DND-41 (cell line): Measurements from ENCODE around the gene ATP2C1.

Experiments used
- ATAC-seq: fragments of 200-7000 bp; cut with Tn5 transposase; 3 replicates; pipeline ENCODE4 v1.9.1; 2021; ENCODE audit warnings: low read depth; ENCODE audit not compliant: insufficient read depth
- DNase-seq: peaks from one replicate; pipeline ENCODE4 v3.0.0-alpha.2; 2020
- H2AFZ ChIP-seq: 2 replicates; pipeline ENCODE4 v1.6.0; 2012; ENCODE audit warnings: low read depth, low read length
- H3K27ac ChIP-seq: 2 replicates; pipeline ENCODE4 v1.5.1; 2012; ENCODE audit warnings: low read length, inconsistent platforms
- H3K27me3 ChIP-seq: fragments of 200-600 bp; sonication (generic); 2 replicates; pipeline ENCODE4 v1.6.0; 2012; ENCODE audit warnings: low read length, mild to moderate bottlenecking, inconsistent platforms; ENCODE audit not compliant: insufficient read depth, poor library complexity
- H3K36me3 ChIP-seq: 2 replicates; pipeline ENCODE4 v1.5.1; 2012; ENCODE audit warnings: low read length, inconsistent platforms; ENCODE audit not compliant: insufficient read depth
- H3K4me1 ChIP-seq: 2 replicates; pipeline ENCODE4 v1.5.1; 2012; ENCODE audit warnings: mild to moderate bottlenecking, low read length; ENCODE audit not compliant: insufficient read depth
- H3K4me2 ChIP-seq: 2 replicates; pipeline ENCODE4 v1.6.0; 2012; ENCODE audit warnings: mild to moderate bottlenecking, moderate library complexity, low read length, inconsistent platforms; ENCODE audit not compliant: insufficient read depth
- H3K4me3 ChIP-seq, 2 experiments: fragments of 200-600 bp in 1 of 2; shearing (Covaris generic) in 1 of 2; 2 replicates each; pipeline ENCODE4 v1.5.1; 2012 to 2016; ENCODE audit warnings: inconsistent platforms in 2 of 2, low read length in 2 of 2, mild to moderate bottlenecking in 2 of 2, low read depth in 1 of 2, moderate library complexity in 1 of 2
- H3K79me2 ChIP-seq: 2 replicates; pipeline ENCODE4 v1.6.0; 2012; ENCODE audit warnings: low read length, inconsistent platforms; ENCODE audit not compliant: insufficient read depth
- H3K9ac ChIP-seq: 2 replicates; pipeline ENCODE4 v1.6.0; 2012; ENCODE audit warnings: low read depth, mild to moderate bottlenecking, inconsistent platforms, low read length, moderate library complexity
- H3K9me3 ChIP-seq: 2 replicates; pipeline ENCODE4 v1.5.1; 2012; ENCODE audit warnings: low read length, moderate library complexity, mild to moderate bottlenecking, inconsistent platforms; ENCODE audit not compliant: insufficient read depth, severe bottlenecking
- H4K20me1 ChIP-seq: 2 replicates; pipeline ENCODE4 v1.6.0; 2012; ENCODE audit warnings: low read length; ENCODE audit not compliant: insufficient read depth
- EZH2 ChIP-seq: IDR thresholded peaks from 3 replicates; pipeline ENCODE4 v1.6.1; 2012; ENCODE audit warnings: borderline replicate concordance, low read depth, mild to moderate bottlenecking, moderate library complexity, low read length, inconsistent platforms; ENCODE audit not compliant: severe bottlenecking
- TF ChIP-seq, protein P1 (sequence below): IDR thresholded peaks from 2 replicates; pipeline ENCODE4 v1.5.1; 2012; ENCODE audit warnings: borderline replicate concordance, low read length, moderate library complexity, mild to moderate bottlenecking; ENCODE audit not compliant: poor library complexity, severe bottlenecking; ENCODE audit errors: extremely low read depth

ATP2C1 gene

GRCh38 chr3:131007256-131007655, 113.4 kb downstream of the ATP2C1 start:
- ATAC-seq: no peak

GRCh38 chr3:131007782-131008181, 113.9 kb downstream of the ATP2C1 start:
- Histone ChIP-seq H3K9ac (no peak overlapping the region), H3K9me3 (no peaks in the 10 kb centered on the region), H3K27me3 (no peaks in the 10 kb centered on the region), H4K20me1 (no peaks in the 10 kb centered on the region), H2AFZ (no peak overlapping the region), H3K4me2 (no peak overlapping the region), H3K36me3 (peaks cover 68% of the 10 kb centered on the region), H3K27ac (no peak overlapping the region), H3K79me2 (no peaks in the 10 kb centered on the region), H3K4me3 (no peak overlapping the region), H3K4me1 (no peaks in the 10 kb centered on the region)
- ATAC-seq (no peak), DNase-seq (no peak)
- TF ChIP-seq EZH2: no peak
- TF ChIP-seq, protein P1, sequence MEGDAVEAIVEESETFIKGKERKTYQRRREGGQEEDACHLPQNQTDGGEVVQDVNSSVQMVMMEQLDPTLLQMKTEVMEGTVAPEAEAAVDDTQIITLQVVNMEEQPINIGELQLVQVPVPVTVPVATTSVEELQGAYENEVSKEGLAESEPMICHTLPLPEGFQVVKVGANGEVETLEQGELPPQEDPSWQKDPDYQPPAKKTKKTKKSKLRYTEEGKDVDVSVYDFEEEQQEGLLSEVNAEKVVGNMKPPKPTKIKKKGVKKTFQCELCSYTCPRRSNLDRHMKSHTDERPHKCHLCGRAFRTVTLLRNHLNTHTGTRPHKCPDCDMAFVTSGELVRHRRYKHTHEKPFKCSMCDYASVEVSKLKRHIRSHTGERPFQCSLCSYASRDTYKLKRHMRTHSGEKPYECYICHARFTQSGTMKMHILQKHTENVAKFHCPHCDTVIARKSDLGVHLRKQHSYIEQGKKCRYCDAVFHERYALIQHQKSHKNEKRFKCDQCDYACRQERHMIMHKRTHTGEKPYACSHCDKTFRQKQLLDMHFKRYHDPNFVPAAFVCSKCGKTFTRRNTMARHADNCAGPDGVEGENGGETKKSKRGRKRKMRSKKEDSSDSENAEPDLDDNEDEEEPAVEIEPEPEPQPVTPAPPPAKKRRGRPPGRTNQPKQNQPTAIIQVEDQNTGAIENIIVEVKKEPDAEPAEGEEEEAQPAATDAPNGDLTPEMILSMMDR: no peak

More at GRCh38 chr3:131007256-131007655, 113.4 kb downstream of the ATP2C1 start:
- no peaks in the 10 kb centered on the region for H3K79me2 ChIP-seq
- H4K20me1 ChIP-seq: no peaks in the 10 kb centered on the region
- DNase-seq: no peak
- no peak overlapping the region for H3K4me3 ChIP-seq
- no peak overlapping the region for H2AFZ ChIP-seq
- no peaks in the 10 kb centered on the region for H3K27me3 ChIP-seq
- H3K9me3 ChIP-seq: no peaks in the 10 kb centered on the region
- H3K36me3 ChIP-seq: peaks cover 69% of the 10 kb centered on the region
- H3K4me1 ChIP-seq: no peaks in the 10 kb centered on the region
- H3K9ac ChIP-seq: no peak overlapping the region
- H3K4me2 ChIP-seq: no peak overlapping the region
- H3K27ac ChIP-seq: no peak overlapping the region
- TF ChIP-seq, protein P1: no peak
- no peak for TF ChIP-seq EZH2

DNA sequence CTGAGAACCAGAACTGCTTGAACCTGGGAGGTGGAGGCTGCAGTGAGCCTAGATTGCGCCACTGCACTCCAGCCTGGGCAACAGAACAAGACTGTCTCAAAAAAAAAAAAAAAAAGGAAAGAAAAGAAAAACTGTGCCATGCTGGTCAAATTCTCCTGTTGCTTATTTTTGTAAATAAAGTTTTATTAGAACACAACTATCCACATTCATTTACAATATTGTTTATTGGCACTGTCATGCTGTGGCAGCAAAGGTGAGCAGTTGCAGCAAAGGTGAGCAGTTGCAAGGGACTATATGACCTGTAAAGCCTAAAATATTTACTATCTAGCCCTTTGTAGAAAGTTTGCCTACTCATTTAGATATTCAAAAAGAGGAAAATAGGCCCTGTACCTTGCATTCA, 114.4 kb downstream of the ATP2C1 start:
- no peaks in the 10 kb centered on the region for H4K20me1 ChIP-seq
- H3K9ac ChIP-seq: no peak overlapping the region
- H3K9me3 ChIP-seq: no peaks in the 10 kb centered on the region
- H3K4me1 ChIP-seq: no peaks in the 10 kb centered on the region
- no peak overlapping the region for H3K27ac ChIP-seq
- no peak overlapping the region for H3K4me2 ChIP-seq
- DNase-seq (no peak), ATAC-seq (no peak)
- no peaks in the 10 kb centered on the region for H3K79me2 ChIP-seq
- peaks cover 70% of the 10 kb centered on the region for H3K36me3 ChIP-seq
- no peaks in the 10 kb centered on the region for H3K27me3 ChIP-seq
- no peak overlapping the region for H3K4me3 ChIP-seq
- TF ChIP-seq, protein P1: no peak
- TF ChIP-seq EZH2: no peak
- H2AFZ ChIP-seq: no peak overlapping the region

- no peak overlapping the region for H3K4me3 ChIP-seq
- H3K9me3 ChIP-seq: no peaks in the 10 kb centered on the region
- H3K9ac ChIP-seq: no peak overlapping the region
- H3K27ac ChIP-seq: no peak overlapping the region
- no peak for ATAC-seq
- H3K4me2 ChIP-seq: no peak overlapping the region
- no peak for DNase-seq
- H3K79me2 ChIP-seq: no peaks in the 10 kb centered on the region
- H3K4me1 ChIP-seq: no peaks in the 10 kb centered on the region
- H3K36me3 ChIP-seq: peaks cover 73% of the 10 kb centered on the region
- no peak for TF ChIP-seq EZH2
- TF ChIP-seq, protein P1: no peak
- no peaks in the 10 kb centered on the region for H3K27me3 ChIP-seq
- no peaks in the 10 kb centered on the region for H4K20me1 ChIP-seq
- H2AFZ ChIP-seq: no peak overlapping the region
These were observed 115.8 kb downstream of the ATP2C1 start for GRCh38 chr3:131009698-131010097.
